HepG2 (cell line): ENCODE measurements around the gene NAP1L4. TPM values are rescaled to one million over a fixed set of nuclear protein-coding genes. Genes with fewer than 3 reads are reported as not detected.
A peak's percentile ranks its signal among the peaks of the same experiment; 100 is the strongest.

ENCODE experiments used
- ATAC-seq: fragments of 200-7000 bp; cut with Tn5 transposase; 3 replicates; pipeline ENCODE4 v1.9.1; 2020; ENCODE audit warnings: mild to moderate bottlenecking, moderate library complexity
- BruUV-seq: library from RNA; stranded (reverse); fragments of 400-500 nt; replicated peaks from 2 replicates; lab custom pipeline; 2021; lab: Mats Ljungman, UMichigan
- CTCF ChIA-PET: fragments of 300-600 bp; formaldehyde crosslinking; extraction: SDS; loops from one replicate; lab custom pipeline; 2021; ENCODE audit warnings: low total read pairs, inconsistent platforms, low intra/inter-chr PET ratio; lab: Yijun Ruan, JAX
- POLR2A ChIA-PET: fragments of 350-600 bp; sonication (Branson Sonifier 250); formaldehyde crosslinking; loops from one replicate; lab custom pipeline; 2020; ENCODE audit warnings: antibody characterized with exemption, inconsistent platforms; lab: Yijun Ruan, JAX
- DNase-seq: peaks from one replicate; pipeline ENCODE4 v3.0.0-alpha.2; 2015; ENCODE audit warnings: low spot score
- FAIRE-seq: peaks from 3 replicates; lab custom pipeline; 2011; peaks lifted over from hg19 to GRCh38; lab: Jason Lieb, UNC
- H2AFZ ChIP-seq: one replicate; pipeline ENCODE4 v1.6.1; 2011; ENCODE audit warnings: low read length, inconsistent platforms
- H3K27ac ChIP-seq: fragments of 300-600 bp; 3 replicates; pipeline ENCODE4 v1.8.0; 2011; ENCODE audit warnings: mixed run types, mild to moderate bottlenecking, mixed read lengths, low read length, inconsistent platforms; ENCODE audit not compliant: insufficient read depth; ENCODE audit errors: extremely low read length
- H3K27me3 ChIP-seq, 2 experiments: fragments of 200-600 bp in 1 of 2; 2 replicates in 1 of 2; 3 replicates in 1 of 2; pipeline versions ENCODE4 v1.6.0 to v1.8.0; 2011; ENCODE audit warnings: low read length in 2 of 2, mild to moderate bottlenecking in 2 of 2, moderate library complexity in 2 of 2, inconsistent platforms in 1 of 2; ENCODE audit not compliant: insufficient read depth in 2 of 2, control insufficient read depth in 1 of 2
- H3K36me3 ChIP-seq, 2 experiments: fragments of 200-600 bp in 1 of 2; replicated peaks in 1 of 2; 2 replicates in 1 of 2; 3 replicates in 1 of 2; pipeline versions ENCODE4 v1.5.1 to v1.8.0; 2011; ENCODE audit warnings: low read length in 2 of 2, inconsistent platforms in 1 of 2; ENCODE audit not compliant: insufficient read depth in 2 of 2, control insufficient read depth in 1 of 2
- H3K4me1 ChIP-seq: 2 replicates; pipeline ENCODE4 v1.5.1; 2012; ENCODE audit warnings: low read length, inconsistent platforms; ENCODE audit not compliant: insufficient read depth
- H3K4me2 ChIP-seq: 2 replicates; pipeline ENCODE4 v1.6.0; 2011; ENCODE audit warnings: low read depth, low read length, inconsistent platforms
- H3K4me3 ChIP-seq, 3 experiments: fragments of 200-600 bp in 1 of 3; sonication (generic), shearing (Covaris generic) in 1 of 3; replicated peaks in 1 of 3; 2 replicates each; pipeline ENCODE4 v1.5.1; 2011 to 2016; ENCODE audit warnings: low read length in 3 of 3, inconsistent platforms in 2 of 3, low read depth in 2 of 3, mild to moderate bottlenecking in 2 of 3, control low read depth in 1 of 3, mixed read lengths in 1 of 3; ENCODE audit not compliant: insufficient read depth in 1 of 3
- H3K79me2 ChIP-seq: one replicate; pipeline ENCODE4 v1.6.1; 2011; ENCODE audit warnings: low read length, inconsistent platforms; ENCODE audit not compliant: insufficient read depth
- H3K9ac ChIP-seq: 2 replicates; pipeline ENCODE4 v1.6.0; 2011; ENCODE audit warnings: mild to moderate bottlenecking, low read depth, low read length, inconsistent platforms; ENCODE audit not compliant: insufficient read depth
- H3K9me3 ChIP-seq: 2 replicates; pipeline ENCODE4 v1.5.1; 2012; ENCODE audit warnings: mild to moderate bottlenecking, low read length
- H4K20me1 ChIP-seq: 2 replicates; pipeline ENCODE4 v1.6.0; 2011; ENCODE audit warnings: inconsistent platforms, mild to moderate bottlenecking, low read length, moderate library complexity; ENCODE audit not compliant: insufficient read depth
- AGO2 ChIP-seq: fragments of 200-400 bp; formaldehyde crosslinking; optimal IDR thresholded peaks from 2 replicates; pipeline ENCODE3; 2017; ENCODE audit warnings: mild to moderate bottlenecking, low read depth, low read length, moderate library complexity
- ARID2 ChIP-seq: sonication (generic); formaldehyde crosslinking; IDR thresholded peaks from 2 replicates; pipeline ENCODE4 v1.8.1; 2022; ENCODE audit warnings: mild to moderate bottlenecking, missing genetic modification reagents, borderline replicate concordance
- GATA4 ChIP-seq: sonication (generic); IDR thresholded peaks from 2 replicates; pipeline ENCODE4 v1.6.1; 2016; ENCODE audit warnings: antibody characterized with exemption, low read depth, borderline replicate concordance
- KDM4B ChIP-seq: sonication (generic); formaldehyde crosslinking; IDR thresholded peaks from 2 replicates; pipeline ENCODE4 v1.4.0; 2020; ENCODE audit warnings: missing genetic modification reagents
- MLX ChIP-seq: IDR thresholded peaks from 2 replicates; pipeline ENCODE4 v1.6.1; 2016
- RFX5 ChIP-seq: IDR thresholded peaks from 2 replicates; pipeline ENCODE4 v1.6.1; 2011; ENCODE audit warnings: low read depth, low read length, improper control_type of control experiment
- ZBTB25 ChIP-seq: IDR thresholded peaks from 2 replicates; pipeline ENCODE4 v1.6.1; 2018; ENCODE audit warnings: missing genetic modification reagents
- ZMYM4 ChIP-seq: sonication (generic); formaldehyde crosslinking; IDR thresholded peaks from 2 replicates; pipeline ENCODE4 v1.8.1; 2023; ENCODE audit warnings: mild to moderate bottlenecking, missing genetic modification reagents
- ZNF343 ChIP-seq: sonication (generic); formaldehyde crosslinking; IDR thresholded peaks from 2 replicates; pipeline ENCODE4 v1.4.0; 2020; ENCODE audit warnings: mild to moderate bottlenecking, missing genetic modification reagents
- ZNF678 ChIP-seq: sonication (generic); formaldehyde crosslinking; IDR thresholded peaks from 2 replicates; pipeline ENCODE4 v1.4.0; 2020; ENCODE audit warnings: mild to moderate bottlenecking, missing genetic modification reagents
- WGBS: methylation state at CpG from one replicate; pipeline ENCODE4 v1.1.6; 2017; ENCODE audit warnings: low lambda C conversion rate; 5-methylcytosine and 5-hydroxymethylcytosine counted together
- in situ Hi-C: cut with HindIII; loops from 2 replicates; pipeline ENCODE4 v1.10.0; 2017; ENCODE audit warnings: low pct_unique_long_range_greater_than_20kb; ENCODE audit not compliant: extremely low pct_ligation_motif_present
- intact Hi-C: fragments of 100-400 bp; cut with micrococcal nuclease; formaldehyde crosslinking; loops from one replicate; pipeline ENCODE4 v1.10.0; 2022; ENCODE audit not compliant: unreplicated experiment
- polyA plus RNA-seq, 8 experiments: library from polyadenylated mRNA; depleted of rRNA in 3 of 8; stranded (reverse) in 7 of 8; unstranded in 1 of 8; fragments of >200 nt; fragmentation: Illumina TruSeq in 4 of 8; extraction: Trizol in 4 of 8; gene quantifications; 2 replicates each; pipeline versions ENCODE4 v1.2.1 to v1.2.3, GENCODE V29; 2011 to 2016; ENCODE audit warnings: low read depth in 4 of 8, missing spikeins in 1 of 8, mixed read lengths in 1 of 8; ENCODE audit not compliant: insufficient read depth in 1 of 8
- total RNA-seq, 5 experiments: library from RNA; depleted of rRNA; stranded (reverse); fragments of >200 nt; fragmentation: Illumina TruSeq; extraction: Trizol; gene quantifications; 2 replicates each; pipeline ENCODE4 v1.2.3, GENCODE V29; 2016; ENCODE audit warnings: low read depth in 1 of 5

The NAP1L4 gene
- total and polyA plus RNA-seq, 2 of the 13 experiments (the other 11 are each of a cell fraction or from before 2014, with no cell fraction given) = 64.0 to 186 TPM

GRCh38 chr11:2995893-2996554 is 3.9 kb upstream of the NAP1L4 start:
- Histone ChIP-seq H3K36me3 (peaks cover 4 to 10% of the 10 kb centered on the region in 2 experiments; a peak in 3 of 5 replicates), H3K4me2 (no peak overlapping the region), H3K27ac (no peak overlapping the region), H3K27me3 (no peaks in the 10 kb centered on the region; a peak in 1 of 5 replicates), H3K79me2 (peaks cover 8% of the 10 kb centered on the region), H4K20me1 (no peaks in the 10 kb centered on the region), H3K4me3 (no peak overlapping the region), H2AFZ (no peak overlapping the region), H3K9me3 (no peaks in the 10 kb centered on the region), H3K9ac (no peak overlapping the region), H3K4me1 (no peaks in the 10 kb centered on the region)
- 87% methylated on average over 13 of the region's 14 CpGs for WGBS
- TF ChIP-seq AGO2 (peak; percentile 33), MLX (no peak), ZNF678 (no peak)
- ChIA-PET CTCF (no interaction called here), POLR2A (no interaction called here)
- FAIRE-seq = no peak
- ATAC-seq = no peak
- in situ Hi-C loops (no loop called here), intact Hi-C loops (no loop called here)
- DNase-seq = no peak
- no TSS peak for BruUV-seq

GRCh38 chr11:2995031-2995561 is 3.0 kb upstream of the NAP1L4 start:
- Histone ChIP-seq H3K4me2 (no peak overlapping the region), H3K79me2 (peaks cover 18% of the 10 kb centered on the region), H3K9ac (no peak overlapping the region), H3K4me3 (no peak overlapping the region), H2AFZ (no peak overlapping the region), H3K27ac (no peak overlapping the region)
- ATAC-seq (no peak), FAIRE-seq (no peak), DNase-seq (no peak)
- 80% methylated on average over 11 of the region's 13 CpGs for WGBS
- POLR2A ChIA-PET = no interaction called here
- intact Hi-C loops = no loop called here
- in situ Hi-C loops = no loop called here
- no peak for TF ChIP-seq RFX5
- no peak for TF ChIP-seq GATA4
- TF ChIP-seq KDM4B (CRISPR knock-in tag) = no peak
- TF ChIP-seq ZNF343 (CRISPR knock-in tag) = no peak
- no peak for TF ChIP-seq ZBTB25 (CRISPR knock-in tag)
- no peak for TF ChIP-seq ARID2 (CRISPR knock-in tag)
- no peak for TF ChIP-seq ZMYM4
- TF ChIP-seq, all 625 proteins: peak for 0
- Histone ChIP-seq H3K4me1 (0 out of 2 replicates have a peak, but pooled peaks cover under 1% of the 10 kb centered on the region), H3K9me3 (no peaks in the 10 kb centered on the region), H3K27me3 (no peaks in the 10 kb centered on the region; a peak in 2 of 5 replicates), H4K20me1 (peaks cover 7% of the 10 kb centered on the region), H3K36me3 (peaks cover under 1 to 2% of the 10 kb centered on the region in 2 experiments; a peak in 3 of 5 replicates)
- BruUV-seq = no TSS peak
- CTCF ChIA-PET = no interaction called here
